Pancreas (tissue), 10 donors: ENCODE measurements around the gene LPIN1. TPM values are rescaled to one million over a fixed set of nuclear protein-coding genes. Genes with fewer than 3 reads are reported as not detected.

ENCODE experiments used
- ATAC-seq, 4 donors: fragments of 200-7000 bp; cut with Tn5 transposase; one replicate each; pipeline versions ENCODE4 v1.8.0 to v1.9.1; 2020; ENCODE audit warnings: mild to moderate bottlenecking in 4 of 4, moderate library complexity in 4 of 4
- DNase-seq, 6 donors: peaks; one replicate each; pipeline ENCODE4 v3.0.0-alpha.2; 2020
- FAIRE-seq: peaks from 2 replicates; lab custom pipeline; 2012; peaks lifted over from hg19 to GRCh38; lab: Jason Lieb, UNC
- H3K27ac ChIP-seq, 4 donors: fragments of 200-600 bp; sonication (generic); 1 replicate in 3 of 4; 2 replicates in 1 of 4; pipeline versions ENCODE4 v1.5.0 to v1.8.0; 2020
- H3K27me3 ChIP-seq, 4 donors: fragments of 200-600 bp; one replicate each; pipeline ENCODE4 v1.8.0; 2021
- H3K36me3 ChIP-seq, 3 donors: fragments of 200-600 bp; sonication (generic) in 1 of 3; one replicate each; pipeline versions ENCODE4 v1.5.0 to v1.8.0; 2020 to 2021
- H3K4me1 ChIP-seq, 3 donors: fragments of 200-600 bp; one replicate each; pipeline ENCODE4 v1.8.0; 2021
- H3K4me3 ChIP-seq, 4 donors: fragments of 200-600 bp; sonication (generic) in 2 of 4; one replicate each; pipeline versions ENCODE4 v1.5.0 to v1.8.0; 2020 to 2021
- H3K9me3 ChIP-seq, 4 donors: fragments of 200-600 bp; one replicate each; pipeline ENCODE4 v1.8.0; 2021
- WGBS, 2 donors: extraction: QIAGEN DNeasy Blood & Tissue Kit; methylation state at CpG; one replicate each; pipeline ENCODE4 v1.1.7; 2013; 5-methylcytosine and 5-hydroxymethylcytosine counted together
- intact Hi-C, 3 donors: fragments of 100-400 bp; cut with DNase I; formaldehyde crosslinking; loops; one replicate each; pipeline versions ENCODE4 v1.11.1 to v1.14.2; 2022
- polyA plus RNA-seq, 2 donors: library from polyadenylated mRNA; stranded (reverse); fragments of 200-250 nt; gene quantifications; one replicate each; pipeline ENCODE4 v1.2.3, GENCODE V29; 2013
- total RNA-seq, 6 donors: library from RNA; stranded (reverse); fragmentation: NEBNext Ultra II Directional in 4 of 6; extraction: Animal tissue kit (Norgen Biotek cat#: 25700) in 4 of 6; gene quantifications; one replicate each; pipeline versions ENCODE4 v1.2.1 to v1.2.4, GENCODE V29; 2021 to 2023
- TF ChIP-seq, protein P1 (sequence below), 4 donors: fragments of 200-600 bp; sonication (generic) in 3 of 4; IDR thresholded peaks; one replicate each; pipeline versions ENCODE4 v1.5.0 to v1.8.0; 2021; ENCODE audit warnings: antibody characterized with exemption in 4 of 4
- donor health status: healthy with polysubstance abuse.
- donor health status: DM: no; HTN: no; CAD: no; lungs with moderate emphysema.
- donor health status: DM: no; HTN: no; CAD: no.
- donor health status: control.
- donor health status: control.
- donor health status: Bipolar disorder and iron deficiency.
- donor health status: DM: yes; HTN: yes; CAD: no.
- donor health status: DM: no; HTN: no; CAD: no.
- donor health status: DM: no; HTN: no; CAD: no.
- donor health status: DM: yes; HTN: yes; CAD: no.

Gene LPIN1
- total and polyA plus RNA-seq, 8 donors = 7.4 to 16.5 (median 9.9) TPM

DNA sequence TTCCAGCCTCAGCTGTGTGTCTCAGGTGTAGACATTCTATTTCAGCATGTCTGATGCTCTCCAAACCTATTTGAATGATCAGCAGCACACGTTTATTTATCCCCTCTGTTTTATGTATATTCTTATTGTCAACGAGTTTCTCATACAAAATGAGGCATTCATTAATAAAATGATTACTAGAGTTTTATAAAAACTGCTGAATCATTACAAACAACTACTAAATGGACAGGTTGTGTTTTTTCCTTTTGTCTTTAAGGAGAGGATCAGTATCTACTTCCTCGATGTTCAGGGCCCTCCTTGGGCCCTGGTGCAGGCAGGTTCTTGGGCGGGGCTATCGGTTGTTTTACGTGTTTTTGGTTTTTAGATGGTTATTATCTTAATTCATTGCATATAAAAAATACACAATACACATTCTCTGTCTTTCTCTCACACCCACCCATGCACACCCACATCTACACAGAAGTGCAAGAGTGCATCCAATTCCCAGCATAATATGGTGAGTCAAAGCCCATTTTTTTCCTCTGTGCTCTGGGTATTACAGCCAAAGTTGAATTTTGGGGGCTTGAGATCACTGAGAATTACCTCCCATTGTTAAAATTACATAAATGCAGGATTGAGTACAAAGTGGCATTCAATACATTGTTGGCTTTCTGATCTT is 24.2 kb downstream of the LPIN1 start:
- H3K4me3 ChIP-seq = no peak overlapping the region
- DNase-seq (no peak), FAIRE-seq (no peak), ATAC-seq (no peak)
- no peaks in the 10 kb centered on the region for H3K9me3 ChIP-seq
- TF ChIP-seq, protein P1, sequence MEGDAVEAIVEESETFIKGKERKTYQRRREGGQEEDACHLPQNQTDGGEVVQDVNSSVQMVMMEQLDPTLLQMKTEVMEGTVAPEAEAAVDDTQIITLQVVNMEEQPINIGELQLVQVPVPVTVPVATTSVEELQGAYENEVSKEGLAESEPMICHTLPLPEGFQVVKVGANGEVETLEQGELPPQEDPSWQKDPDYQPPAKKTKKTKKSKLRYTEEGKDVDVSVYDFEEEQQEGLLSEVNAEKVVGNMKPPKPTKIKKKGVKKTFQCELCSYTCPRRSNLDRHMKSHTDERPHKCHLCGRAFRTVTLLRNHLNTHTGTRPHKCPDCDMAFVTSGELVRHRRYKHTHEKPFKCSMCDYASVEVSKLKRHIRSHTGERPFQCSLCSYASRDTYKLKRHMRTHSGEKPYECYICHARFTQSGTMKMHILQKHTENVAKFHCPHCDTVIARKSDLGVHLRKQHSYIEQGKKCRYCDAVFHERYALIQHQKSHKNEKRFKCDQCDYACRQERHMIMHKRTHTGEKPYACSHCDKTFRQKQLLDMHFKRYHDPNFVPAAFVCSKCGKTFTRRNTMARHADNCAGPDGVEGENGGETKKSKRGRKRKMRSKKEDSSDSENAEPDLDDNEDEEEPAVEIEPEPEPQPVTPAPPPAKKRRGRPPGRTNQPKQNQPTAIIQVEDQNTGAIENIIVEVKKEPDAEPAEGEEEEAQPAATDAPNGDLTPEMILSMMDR (IDR thresholded peaks at IDR 0.05) = no peak
- no peak overlapping the region for H3K27ac ChIP-seq
- WGBS, 2 donors = 80 to 86% methylated on average over 6 of the region's 6 CpGs
- no peaks in the 10 kb centered on the region for H3K27me3 ChIP-seq
- peaks cover 0 to 29% (median 0%) of the 10 kb centered on the region in 3 donors for H3K36me3 ChIP-seq
- H3K4me1 ChIP-seq = no peaks in the 10 kb centered on the region
- intact Hi-C loops = no loop called here

DNA sequence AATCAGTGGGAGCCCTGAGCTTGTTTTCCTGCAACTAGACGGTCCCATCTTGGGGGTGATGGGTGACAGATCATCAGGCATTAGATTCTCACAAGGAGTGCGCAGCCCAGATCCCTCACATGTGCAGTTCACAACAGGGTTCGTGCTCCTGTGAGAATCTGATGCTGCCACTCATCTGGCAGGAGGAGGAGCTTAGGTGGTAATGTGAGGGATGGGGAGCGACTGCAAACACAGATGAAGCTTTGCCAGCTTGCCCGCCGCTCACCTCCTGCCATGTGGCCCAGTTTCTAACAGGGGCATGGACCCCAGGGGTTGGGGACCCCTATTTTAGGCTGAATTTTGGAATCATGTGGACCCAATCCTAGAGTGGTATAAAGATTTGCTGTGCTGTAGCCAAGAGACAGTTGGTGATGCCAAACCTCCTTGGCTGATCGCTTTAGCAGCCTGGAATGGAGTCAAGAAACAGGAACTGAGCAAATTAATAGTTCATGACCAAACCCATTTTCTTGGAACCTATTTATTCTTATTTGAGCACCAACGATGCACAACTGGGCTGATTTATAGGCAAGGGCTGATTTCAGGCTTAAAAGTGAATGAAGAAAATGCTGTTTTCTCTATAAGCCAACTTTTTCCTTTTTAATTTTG is 25.7 kb downstream of the LPIN1 start:
- FAIRE-seq (no peak), ATAC-seq (no peak), DNase-seq (no peak)
- Histone ChIP-seq H3K4me1 (no peaks in the 10 kb centered on the region), H3K36me3 (peaks cover 0 to 19% (median 0%) of the 10 kb centered on the region in 3 donors), H3K27me3 (no peaks in the 10 kb centered on the region), H3K4me3 (no peak overlapping the region), H3K27ac (no peak overlapping the region), H3K9me3 (no peaks in the 10 kb centered on the region)
- intact Hi-C loops = no loop called here
- 88 to 91% methylated on average over 8 of the region's 8 CpGs for WGBS, 2 donors
- TF ChIP-seq, protein P1 (IDR thresholded peaks at IDR 0.05) = no peak

DNA sequence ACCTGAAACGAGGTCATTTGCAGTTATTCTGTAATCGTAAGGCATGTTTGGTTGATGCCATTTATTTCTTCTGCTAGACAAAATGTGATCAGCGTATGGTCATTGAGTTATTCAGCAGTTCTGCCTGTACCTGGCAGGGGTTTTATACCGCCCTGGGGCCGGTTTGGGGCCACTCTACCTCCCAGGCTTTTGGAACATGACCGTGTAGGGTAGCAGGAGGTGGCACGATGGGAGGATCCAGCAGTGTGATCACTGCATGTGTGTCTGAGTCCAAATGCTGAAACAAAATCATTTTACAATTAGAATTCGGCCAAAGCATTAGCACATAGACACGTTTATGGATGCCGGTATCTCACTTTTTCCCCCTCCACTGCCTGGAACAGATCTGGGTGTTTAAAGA is 26.7 kb downstream of the LPIN1 start:
- TF ChIP-seq, protein P1 (IDR thresholded peaks at IDR 0.05) = no peak
- intact Hi-C loops = no loop called here
- no peak for ATAC-seq

DNA sequence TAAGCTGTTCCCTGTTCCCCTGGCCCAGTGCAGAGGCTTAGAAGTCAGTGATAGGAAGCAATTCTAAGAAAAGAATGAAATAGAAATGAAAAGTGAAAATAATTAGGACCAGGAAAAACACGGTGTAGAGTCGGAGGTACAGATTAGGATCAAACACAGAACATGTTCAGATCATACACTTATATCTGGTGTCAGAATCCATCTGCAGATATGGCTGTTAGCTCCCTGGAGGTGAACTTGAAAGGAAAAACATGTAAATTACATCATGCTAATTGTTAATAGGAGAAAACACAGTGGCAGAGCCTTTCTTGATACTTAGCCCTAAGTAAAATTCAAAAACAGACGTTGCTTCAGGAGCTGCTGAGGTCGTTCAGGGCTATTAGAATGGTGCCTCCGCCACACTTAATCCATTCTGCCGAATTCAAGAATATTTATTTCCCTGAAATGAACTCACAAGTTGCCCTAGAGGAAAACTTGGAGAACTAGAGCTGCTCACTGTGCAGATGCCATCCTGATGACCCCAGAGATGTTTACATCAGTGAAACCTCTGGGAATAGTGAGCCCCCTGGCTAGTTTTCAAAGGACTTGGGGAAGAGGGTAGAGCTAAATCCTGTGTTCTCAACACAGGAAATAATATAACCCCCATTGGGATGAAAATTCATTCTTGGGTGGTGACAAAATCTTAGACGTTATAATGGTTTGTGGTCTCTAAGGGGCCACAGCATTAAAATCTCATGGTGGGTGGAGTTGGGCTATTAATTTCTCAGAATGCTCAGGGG is 27.5 kb downstream of the LPIN1 start:
- H3K4me1 ChIP-seq = peaks cover 0 to 1% (median 0%) of the 10 kb centered on the region in 3 donors
- H3K36me3 ChIP-seq = peaks cover 0 to 17% (median 0%) of the 10 kb centered on the region in 3 donors
- H3K27ac ChIP-seq = no peak overlapping the region
- TF ChIP-seq, protein P1 (IDR thresholded peaks at IDR 0.05) = no peak
- ATAC-seq = no peak
- DNase-seq = no peak
- no peak overlapping the region for H3K4me3 ChIP-seq
- WGBS, 2 donors = 82 to 88% methylated on average over 7 of the region's 7 CpGs
- FAIRE-seq = no peak
- no peaks in the 10 kb centered on the region for H3K9me3 ChIP-seq
- intact Hi-C loops = no loop called here
- H3K27me3 ChIP-seq = no peaks in the 10 kb centered on the region

More for the DNA sequence above, 26.7 kb downstream of the LPIN1 start:
- H3K4me1 ChIP-seq = no peaks in the 10 kb centered on the region
- no peak for FAIRE-seq
- no peak for DNase-seq
- no peak overlapping the region for H3K4me3 ChIP-seq
- 83 to 91% methylated on average over 10 of the region's 10 CpGs for WGBS, 2 donors
- H3K27ac ChIP-seq = no peak overlapping the region
- H3K9me3 ChIP-seq = no peaks in the 10 kb centered on the region
- H3K27me3 ChIP-seq = no peaks in the 10 kb centered on the region
- H3K36me3 ChIP-seq = peaks cover 0 to 17% (median 0%) of the 10 kb centered on the region in 3 donors
